Measurements from ENCODE around the gene KDM6B.
A peak's percentile ranks its signal among the peaks of the same experiment; 100 is the strongest.

KDM6B gene

GRCh38 chr17:7824021-7824924 is 9.7 kb upstream of the KDM6B start:
- DNase-seq, result no peak

- DNase-seq, result peak; percentile 18 to 29
Observed at GRCh38 chr17:7825206-7825990, 8.6 kb upstream of the KDM6B start.

- no peak for DNase-seq
Observed at GRCh38 chr17:7830616-7831015, 3.4 kb upstream of the KDM6B start.

- no peak for DNase-seq
Observed at GRCh38 chr17:7831233-7831632, 2.8 kb upstream of the KDM6B start.

- DNase-seq, result no peak
Observed at GRCh38 chr17:7832431-7832830, 1.6 kb upstream of the KDM6B start.

- no peak for DNase-seq
Observed at GRCh38 chr17:7833011-7833794, 814 bp upstream of the KDM6B start.

- peak; percentile 54 to 69 for DNase-seq
Observed at GRCh38 chr17:7834542-7834956, 532 bp downstream of the KDM6B start.

GRCh38 chr17:7834957-7835813 is 1.2 kb downstream of the KDM6B start:
- peak; percentile 90 to 93 for DNase-seq

- peak; percentile 20 to 47 for DNase-seq
Observed at GRCh38 chr17:7835814-7836595, 2.0 kb downstream of the KDM6B start.

GRCh38 chr17:7836596-7837407 is 2.8 kb downstream of the KDM6B start:
- DNase-seq, result peak; percentile 84 to 86

GRCh38 chr17:7837408-7838088 is 3.5 kb downstream of the KDM6B start:
- DNase-seq, result no peak

GRCh38 chr17:7838090-7839075 is 4.4 kb downstream of the KDM6B start:
- DNase-seq, result peak; percentile 34 to 48

GRCh38 chr17:7839190-7839875 is 5.3 kb downstream of the KDM6B start:
- peak; percentile 73 to 77 for DNase-seq

GRCh38 chr17:7839876-7840261 is 5.9 kb downstream of the KDM6B start:
- peak in 1 of 2 donors; percentile 42 for DNase-seq

- DNase-seq, result no peak
Observed at GRCh38 chr17:7840441-7840840, 6.4 kb downstream of the KDM6B start.

GRCh38 chr17:7840875-7841274 is 6.9 kb downstream of the KDM6B start:
- DNase-seq, result no peak

- peak; percentile 71 to 84 for DNase-seq
Observed at GRCh38 chr17:7841396-7841914, 7.4 kb downstream of the KDM6B start.
